HCEC 1CT (cell line): ENCODE measurements around the gene SLX4IP.
A peak's percentile ranks its signal among the peaks of the same experiment; 100 is the strongest.

Experiments used
- DNase-seq: peaks from one replicate; pipeline ENCODE4 v3.0.0-alpha.2; 2017

The SLX4IP gene

GRCh38 chr20:10498200-10498599 is 63.1 kb downstream of the SLX4IP start:
- no peak for DNase-seq

- DNase-seq = no peak
Measured at GRCh38 chr20:10501402-10501801, 66.3 kb downstream of the SLX4IP start.

GRCh38 chr20:10502098-10502526 is 67.0 kb downstream of the SLX4IP start:
- no peak for DNase-seq

GRCh38 chr20:10504608-10504993 is 69.5 kb downstream of the SLX4IP start:
- no peak for DNase-seq

- DNase-seq = peak; percentile 32
Measured at GRCh38 chr20:10504994-10505730, 70.1 kb downstream of the SLX4IP start.

- no peak for DNase-seq
Measured at GRCh38 chr20:10505827-10506226, 70.7 kb downstream of the SLX4IP start.

GRCh38 chr20:10507052-10507451 is 71.9 kb downstream of the SLX4IP start:
- no peak for DNase-seq

- DNase-seq = peak; percentile 27
Measured at GRCh38 chr20:10508060-10508459, 73.0 kb downstream of the SLX4IP start.

- DNase-seq = peak; percentile 50
Measured at GRCh38 chr20:10508468-10509251, 73.6 kb downstream of the SLX4IP start.

- DNase-seq = no peak
Measured at GRCh38 chr20:10509376-10509775, 74.3 kb downstream of the SLX4IP start.

- DNase-seq = no peak
Measured at GRCh38 chr20:10510216-10510615, 75.1 kb downstream of the SLX4IP start.

- peak; percentile 72 for DNase-seq
Measured at GRCh38 chr20:10511170-10511508, 76.0 kb downstream of the SLX4IP start.

- DNase-seq = peak; percentile 98
Measured at GRCh38 chr20:10511509-10512251, 76.6 kb downstream of the SLX4IP start.

- DNase-seq = no peak
Measured at GRCh38 chr20:10513061-10513460, 78.0 kb downstream of the SLX4IP start.

GRCh38 chr20:10513931-10514575 is 78.9 kb downstream of the SLX4IP start:
- peak; percentile 35 for DNase-seq

- no peak for DNase-seq
Measured at GRCh38 chr20:10516529-10516928, 81.4 kb downstream of the SLX4IP start.

GRCh38 chr20:10519361-10520046 is 84.4 kb downstream of the SLX4IP start:
- peak; percentile 80 for DNase-seq

- DNase-seq = no peak
Measured at GRCh38 chr20:10520528-10520927, 85.4 kb downstream of the SLX4IP start.

GRCh38 chr20:10521068-10521831 is 86.1 kb downstream of the SLX4IP start:
- DNase-seq = peak; percentile 74

GRCh38 chr20:10521836-10522235 is 86.7 kb downstream of the SLX4IP start:
- no peak for DNase-seq

- no peak for DNase-seq
Measured at GRCh38 chr20:10522328-10522727, 87.2 kb downstream of the SLX4IP start.

- DNase-seq = no peak
Measured at GRCh38 chr20:10523443-10523842, 88.3 kb downstream of the SLX4IP start.
